ENCODE data around the gene WNT2.

DNA sequence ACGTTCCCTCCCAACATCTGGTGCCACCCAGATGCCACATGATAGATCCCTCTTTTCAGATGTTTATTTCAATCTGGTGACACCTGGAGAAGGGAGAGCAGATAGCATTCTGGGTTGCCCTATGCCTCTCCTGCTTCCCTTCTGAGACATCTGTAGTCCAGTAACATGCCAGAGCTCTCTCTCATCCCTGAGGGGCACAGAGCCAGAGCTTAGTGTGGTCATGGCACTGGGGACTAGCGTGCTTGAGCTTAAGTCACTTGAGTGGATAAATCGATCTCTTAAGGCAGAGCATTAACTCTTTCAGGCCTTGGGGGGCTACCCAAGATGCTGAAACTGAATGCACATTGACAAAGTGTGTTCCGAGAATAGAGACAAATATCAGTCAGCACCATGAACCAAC, 47.9 kb downstream of the WNT2 start:
- no peak for TF ChIP-seq BHLHE40 (IDR thresholded peaks at IDR 0.05; ENCODE audit: borderline replicate concordance)
- no peak for TF ChIP-seq SUZ12 (IDR thresholded peaks at IDR 0.05)
- TF ChIP-seq NFRKB (IDR thresholded peaks at IDR 0.05): no peak
- TF ChIP-seq ZNF384 (IDR thresholded peaks at IDR 0.05): no peak
- TF ChIP-seq FOXA1 (IDR thresholded peaks at IDR 0.05): no peak
- no peak for TF ChIP-seq SP1 (IDR thresholded peaks at IDR 0.05)
- TF ChIP-seq LEF1 (IDR thresholded peaks at IDR 0.05; ENCODE audit: borderline replicate concordance): no peak
- TF ChIP-seq TARDBP (IDR thresholded peaks at IDR 0.05): no peak

All from HEK293T (cell line).